ENCODE data around the gene C1orf35. TPM values are rescaled to one million over a fixed set of nuclear protein-coding genes. Genes with fewer than 3 reads are reported as not detected.

Gene C1orf35
- polyA plus RNA-seq, 3 donors: 6.9 to 34.2 (median 10.6) TPM

DNA sequence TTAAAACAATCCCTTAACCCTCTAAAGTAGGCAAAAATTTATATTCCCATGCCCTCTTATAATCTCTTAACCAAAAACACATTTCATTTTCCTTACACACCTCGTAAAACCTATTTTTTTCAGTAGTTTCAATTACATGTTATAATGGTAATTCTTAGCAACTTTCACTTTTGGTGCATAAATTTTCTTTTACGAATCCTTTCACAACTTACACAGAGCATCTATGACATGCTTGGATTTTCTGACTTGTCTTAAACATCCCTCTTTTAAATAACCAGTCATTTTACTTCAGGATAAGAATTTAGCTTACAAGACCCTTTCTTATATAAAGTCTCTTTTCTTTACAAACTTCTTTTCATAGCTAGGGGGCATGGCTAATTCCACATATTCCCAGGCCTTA is 14.9 kb upstream of the C1orf35 start:
- Histone ChIP-seq H3K4me3 (replicated peaks in 1 of 3; ENCODE audit: low read depth in 2 of 3, low read length in 3 of 3) (no peak overlapping the region), H4K20me1 (ENCODE audit: insufficient read depth, low read length) (no peaks in the 10 kb centered on the region), H3K4me2 (replicated peaks; ENCODE audit: extremely low read depth, low read length, poor library complexity, severe bottlenecking) (no peak overlapping the region), H3K9me3 (replicated peaks in 1 of 2; ENCODE audit: control insufficient read depth in 1 of 2, insufficient read depth in 1 of 2, low read length in 2 of 2) (peaks cover 4 to 5% of the 10 kb centered on the region in 2 donors), H3K4me1 (ENCODE audit: control insufficient read depth in 1 of 2, insufficient read depth in 2 of 2, low read length in 2 of 2) (peaks cover 4 to 8% of the 10 kb centered on the region in 2 donors), H3K36me3 (replicated peaks in 1 of 2; ENCODE audit: control insufficient read depth in 1 of 2, insufficient read depth in 2 of 2, low read length in 2 of 2) (no peaks in the 10 kb centered on the region), H2AFZ (ENCODE audit: insufficient read depth, low read depth, low read length, poor library complexity, severe bottlenecking) (no peak overlapping the region), H3K27me3 (ENCODE audit: control insufficient read depth in 2 of 2, insufficient read depth in 2 of 2, low read length in 2 of 2) (no peaks in the 10 kb centered on the region), H3K79me2 (ENCODE audit: insufficient read depth, low read length) (no peaks in the 10 kb centered on the region), H3K9ac (ENCODE audit: insufficient read depth, low read length, poor library complexity, severe bottlenecking) (no peak overlapping the region), H3K27ac (ENCODE audit: low read depth in 1 of 2, low read length in 2 of 2) (no peak overlapping the region)
- Mint-ChIP-seq H3K36me3 (no peaks in the 10 kb centered on the region), H3K4me1 (peaks cover 8% of the 10 kb centered on the region), H3K27ac (no peak overlapping the region), H3K9me3 (peaks cover 6 to 27% (median 13%) of the 10 kb centered on the region in 7 donors), H3K27me3 (ENCODE audit: low read depth in 3 of 3) (peaks cover under 1 to 6% (median 5%) of the 10 kb centered on the region in 3 donors), H3K4me3 (no peak overlapping the region)
- no CpG with 5 or more reads among the region's 2 CpGs for WGBS (ENCODE audit: insufficient coverage)
- DNase-seq: no peak
- TF ChIP-seq, protein P1, sequence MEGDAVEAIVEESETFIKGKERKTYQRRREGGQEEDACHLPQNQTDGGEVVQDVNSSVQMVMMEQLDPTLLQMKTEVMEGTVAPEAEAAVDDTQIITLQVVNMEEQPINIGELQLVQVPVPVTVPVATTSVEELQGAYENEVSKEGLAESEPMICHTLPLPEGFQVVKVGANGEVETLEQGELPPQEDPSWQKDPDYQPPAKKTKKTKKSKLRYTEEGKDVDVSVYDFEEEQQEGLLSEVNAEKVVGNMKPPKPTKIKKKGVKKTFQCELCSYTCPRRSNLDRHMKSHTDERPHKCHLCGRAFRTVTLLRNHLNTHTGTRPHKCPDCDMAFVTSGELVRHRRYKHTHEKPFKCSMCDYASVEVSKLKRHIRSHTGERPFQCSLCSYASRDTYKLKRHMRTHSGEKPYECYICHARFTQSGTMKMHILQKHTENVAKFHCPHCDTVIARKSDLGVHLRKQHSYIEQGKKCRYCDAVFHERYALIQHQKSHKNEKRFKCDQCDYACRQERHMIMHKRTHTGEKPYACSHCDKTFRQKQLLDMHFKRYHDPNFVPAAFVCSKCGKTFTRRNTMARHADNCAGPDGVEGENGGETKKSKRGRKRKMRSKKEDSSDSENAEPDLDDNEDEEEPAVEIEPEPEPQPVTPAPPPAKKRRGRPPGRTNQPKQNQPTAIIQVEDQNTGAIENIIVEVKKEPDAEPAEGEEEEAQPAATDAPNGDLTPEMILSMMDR (IDR thresholded peaks at IDR 0.05): no peak
- intact Hi-C loops (cut with micrococcal nuclease): no loop called here

DNA sequence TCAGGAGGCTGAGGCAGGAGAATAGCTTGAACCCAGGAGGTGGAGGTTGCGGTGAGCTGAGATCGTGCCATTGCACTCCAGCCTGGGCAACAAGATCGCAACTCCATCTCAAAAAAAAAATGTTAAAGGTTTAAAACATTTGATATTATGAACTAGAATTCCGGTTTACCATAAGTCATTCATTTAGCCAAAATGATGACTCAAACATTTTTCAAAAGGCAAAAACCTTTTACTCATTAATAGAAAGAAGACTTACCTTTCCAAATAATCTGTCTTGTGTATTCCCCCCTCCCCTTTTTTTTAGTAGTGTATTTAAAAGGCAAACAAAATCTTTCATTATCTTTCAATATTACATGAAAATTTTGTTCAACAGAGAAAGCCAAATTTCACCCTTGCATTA is 14.2 kb upstream of the C1orf35 start:
- peaks cover 4 to 8% of the 10 kb centered on the region in 2 donors for H3K4me1 ChIP-seq (ENCODE audit: control insufficient read depth in 1 of 2, insufficient read depth in 2 of 2, low read length in 2 of 2)
- no peaks in the 10 kb centered on the region for H3K36me3 ChIP-seq (replicated peaks in 1 of 2; ENCODE audit: control insufficient read depth in 1 of 2, insufficient read depth in 2 of 2, low read length in 2 of 2)
- H3K9ac ChIP-seq (ENCODE audit: insufficient read depth, low read length, poor library complexity, severe bottlenecking): no peak overlapping the region
- no peak overlapping the region for H2AFZ ChIP-seq (ENCODE audit: insufficient read depth, low read depth, low read length, poor library complexity, severe bottlenecking)
- Mint-ChIP-seq H3K4me3 (no peak overlapping the region), H3K27me3 (ENCODE audit: low read depth in 3 of 3) (peaks cover 0 to 2% (median 1%) of the 10 kb centered on the region in 3 donors), H3K27ac (no peak overlapping the region), H3K36me3 (no peaks in the 10 kb centered on the region), H3K4me1 (peaks cover 8% of the 10 kb centered on the region), H3K9me3 (peaks cover 6 to 27% (median 13%) of the 10 kb centered on the region in 7 donors)
- WGBS (ENCODE audit: insufficient coverage): no CpG with 5 or more reads among the region's 4 CpGs
- H3K4me3 ChIP-seq (replicated peaks in 1 of 3; ENCODE audit: low read depth in 2 of 3, low read length in 3 of 3): no peak overlapping the region
- H3K9me3 ChIP-seq (replicated peaks in 1 of 2; ENCODE audit: control insufficient read depth in 1 of 2, insufficient read depth in 1 of 2, low read length in 2 of 2): peaks cover 4 to 5% of the 10 kb centered on the region in 2 donors
- DNase-seq: no peak
- H3K4me2 ChIP-seq (replicated peaks; ENCODE audit: extremely low read depth, low read length, poor library complexity, severe bottlenecking): no peak overlapping the region
- intact Hi-C loops (cut with micrococcal nuclease): no loop called here
- TF ChIP-seq, protein P1 (IDR thresholded peaks at IDR 0.05): no peak
- H3K27ac ChIP-seq (ENCODE audit: low read depth in 1 of 2, low read length in 2 of 2): no peak overlapping the region
- H4K20me1 ChIP-seq (ENCODE audit: insufficient read depth, low read length): no peaks in the 10 kb centered on the region
- no peaks in the 10 kb centered on the region for H3K79me2 ChIP-seq (ENCODE audit: insufficient read depth, low read length)
- H3K27me3 ChIP-seq (ENCODE audit: control insufficient read depth in 2 of 2, insufficient read depth in 2 of 2, low read length in 2 of 2): no peaks in the 10 kb centered on the region

Measured in CD14-positive monocyte (primary cell).